HG02623 (cell line): ENCODE data around the gene SLC40A1.
"Not testable (repeated sequence)": the region's sequence is repeated elsewhere in the genome, so short reads cannot be mapped to it uniquely, and the experiment has no call there.

Source experiments
- ATAC-seq: cut with Tn5 transposase; IDR thresholded peaks from one replicate; pipeline ENCODE4 v1.9.1; 2021; ENCODE audit warnings: moderate library complexity; ENCODE audit not compliant: unreplicated experiment

SLC40A1 gene

DNA sequence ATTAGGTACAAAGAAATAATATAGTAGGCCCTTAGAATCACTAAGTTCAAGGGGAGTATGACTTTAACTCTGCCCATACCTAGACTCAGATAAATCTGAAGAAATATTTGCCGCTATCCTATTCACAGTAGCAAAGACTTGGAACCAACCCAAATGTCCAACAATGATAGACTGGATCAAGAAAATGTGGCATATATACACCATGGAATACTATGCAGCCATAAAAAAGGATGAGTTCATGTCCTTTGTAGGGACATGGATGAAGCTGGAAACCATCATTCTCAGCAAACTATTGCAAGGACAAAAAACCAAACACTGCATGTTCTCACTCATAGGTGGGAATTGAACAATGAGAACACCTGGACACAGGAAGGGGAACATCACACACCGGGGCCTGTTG is 21.1 kb upstream of the SLC40A1 start:
- not testable (repeated sequence) for ATAC-seq

DNA sequence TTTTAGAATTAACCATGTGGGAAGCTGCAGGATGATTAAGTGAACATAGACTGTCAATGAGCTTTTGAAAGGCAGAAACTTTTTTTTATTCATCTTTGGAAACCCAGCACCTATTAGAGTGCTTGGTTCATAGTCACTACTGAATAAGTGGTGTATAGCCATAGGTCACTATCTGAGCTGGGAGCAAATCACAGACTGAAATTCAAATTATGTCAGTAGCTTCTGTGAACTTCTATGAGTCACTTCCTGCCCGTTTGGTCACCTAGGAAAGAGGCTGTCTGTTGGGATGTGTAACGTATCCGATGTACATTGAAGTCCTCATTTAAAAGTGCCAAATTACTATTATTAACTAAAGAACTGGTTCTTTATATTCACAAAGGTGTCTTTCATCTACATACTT is 20.5 kb upstream of the SLC40A1 start:
- ATAC-seq = no peak

DNA sequence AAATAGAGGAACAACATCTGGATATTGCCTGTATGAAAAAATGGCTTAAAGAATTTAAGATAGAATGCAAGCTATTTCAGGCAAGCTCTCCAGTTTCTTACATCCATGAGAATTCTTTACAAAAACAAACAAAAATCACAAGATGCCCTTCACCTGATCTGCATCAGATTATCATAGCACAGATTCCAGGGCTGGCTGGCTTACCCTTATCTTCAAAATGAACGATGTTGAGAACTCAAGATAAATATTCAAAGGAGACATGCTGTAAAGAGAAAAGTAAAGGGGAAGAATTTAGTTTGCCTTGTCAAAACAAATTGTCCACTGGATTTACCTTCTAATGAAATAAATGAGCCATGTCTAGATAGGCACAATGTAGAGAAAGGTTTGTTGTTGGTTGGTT is 18.7 kb upstream of the SLC40A1 start:
- ATAC-seq = no peak

DNA sequence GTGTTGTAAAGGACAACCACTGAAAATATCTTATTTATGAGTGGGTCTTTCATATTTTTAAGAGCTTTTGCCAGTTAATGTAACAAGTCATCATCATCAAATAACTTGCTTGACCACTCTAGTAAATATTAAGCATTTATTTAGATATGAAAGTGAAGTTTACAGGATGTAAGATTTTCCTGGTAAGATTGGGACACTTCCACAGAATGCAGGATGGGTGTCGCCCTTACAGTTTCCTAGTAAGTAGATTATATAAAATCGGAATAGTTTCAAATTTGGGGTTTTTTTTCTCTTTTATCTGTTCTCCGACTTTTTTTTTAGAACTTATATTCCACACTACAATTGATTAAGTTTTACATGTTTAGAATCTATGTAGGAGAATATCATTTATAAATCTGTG is 14.8 kb upstream of the SLC40A1 start:
- ATAC-seq = no peak

DNA sequence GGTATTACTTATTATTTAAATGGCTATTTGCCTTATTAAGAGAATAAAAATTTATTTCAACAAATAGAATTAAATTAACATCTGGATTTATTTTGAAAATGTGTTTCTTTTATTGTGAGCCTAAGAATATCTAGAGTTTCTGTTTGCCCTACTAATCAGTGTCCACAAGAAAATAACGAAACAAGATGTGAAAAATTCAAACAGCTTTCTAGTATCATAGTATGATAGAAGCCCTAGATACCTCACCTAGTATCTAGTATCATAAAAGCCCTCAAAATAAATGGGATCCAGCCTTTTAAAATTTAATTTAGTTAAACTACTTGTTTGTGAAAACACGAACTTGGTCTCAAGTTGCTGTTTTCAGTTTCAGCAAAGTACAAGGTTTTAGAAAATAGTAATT is 13.7 kb upstream of the SLC40A1 start:
- no peak for ATAC-seq

DNA sequence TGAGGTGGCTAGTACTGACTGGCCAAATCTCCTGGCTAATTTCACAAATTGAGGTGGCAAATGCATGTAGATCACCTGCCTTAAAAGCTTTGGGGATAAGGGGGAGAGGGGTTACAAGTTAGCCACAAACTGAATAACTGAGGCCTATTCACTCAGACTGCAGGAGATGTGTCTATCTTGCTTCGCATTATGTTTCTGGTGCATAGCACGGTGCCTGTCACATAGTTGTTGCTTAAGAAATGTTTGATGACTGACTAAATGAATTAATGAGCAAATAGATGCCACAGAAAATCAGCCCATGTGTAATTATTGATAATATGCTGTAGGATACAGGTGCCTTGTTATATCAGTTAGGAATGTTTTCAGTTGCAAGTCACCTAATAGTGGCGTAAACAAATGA is 12.5 kb upstream of the SLC40A1 start:
- ATAC-seq = no peak

DNA sequence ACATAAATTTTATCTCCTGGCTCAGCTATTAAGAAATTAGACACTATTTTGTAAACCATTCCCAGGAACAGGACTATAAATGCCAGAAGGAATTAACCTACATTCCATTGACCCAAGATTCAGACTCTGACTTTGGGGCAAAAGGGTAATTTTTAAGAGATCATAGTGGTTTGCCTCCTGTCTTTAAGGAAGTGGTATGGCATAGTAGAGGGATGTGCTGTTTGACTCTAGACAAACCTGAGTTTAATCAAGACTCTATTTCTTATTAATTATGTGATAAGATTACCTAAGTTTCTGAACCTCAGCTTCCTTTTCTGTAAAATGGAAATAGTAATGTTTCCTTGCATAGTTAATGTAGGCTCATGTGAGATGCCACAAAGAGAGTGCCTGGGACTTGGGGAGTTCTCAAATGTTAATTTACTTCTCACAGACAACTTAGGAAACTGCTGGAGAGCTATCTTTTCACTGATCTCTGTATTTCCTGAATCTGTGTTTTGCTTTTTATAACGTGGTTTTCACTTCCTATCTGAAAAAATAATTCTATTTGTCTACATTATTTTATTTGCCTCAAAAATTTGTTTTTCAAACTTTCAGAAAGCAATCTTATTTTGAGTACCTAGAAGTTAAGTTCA is 11.9 kb upstream of the SLC40A1 start:
- ATAC-seq = no peak

DNA sequence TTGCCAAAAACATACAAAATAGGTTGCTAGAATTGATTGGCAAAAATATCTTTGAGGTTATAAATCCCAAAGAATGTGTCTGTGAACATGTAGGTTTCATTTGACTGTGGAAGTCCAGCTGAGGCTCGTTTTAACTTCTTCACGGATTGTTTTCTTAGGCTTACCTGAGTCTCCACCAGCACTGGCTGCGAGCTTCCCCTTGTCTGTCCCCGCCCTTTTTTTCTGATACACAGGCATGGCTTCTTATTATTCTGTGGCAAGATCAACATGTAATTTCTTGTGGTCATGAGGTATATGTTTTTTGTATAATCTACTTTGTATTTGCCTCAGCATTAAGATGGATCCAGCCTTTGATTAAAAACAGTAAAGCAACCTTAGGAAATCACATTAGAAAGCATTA is 7.2 kb upstream of the SLC40A1 start:
- no peak for ATAC-seq

DNA sequence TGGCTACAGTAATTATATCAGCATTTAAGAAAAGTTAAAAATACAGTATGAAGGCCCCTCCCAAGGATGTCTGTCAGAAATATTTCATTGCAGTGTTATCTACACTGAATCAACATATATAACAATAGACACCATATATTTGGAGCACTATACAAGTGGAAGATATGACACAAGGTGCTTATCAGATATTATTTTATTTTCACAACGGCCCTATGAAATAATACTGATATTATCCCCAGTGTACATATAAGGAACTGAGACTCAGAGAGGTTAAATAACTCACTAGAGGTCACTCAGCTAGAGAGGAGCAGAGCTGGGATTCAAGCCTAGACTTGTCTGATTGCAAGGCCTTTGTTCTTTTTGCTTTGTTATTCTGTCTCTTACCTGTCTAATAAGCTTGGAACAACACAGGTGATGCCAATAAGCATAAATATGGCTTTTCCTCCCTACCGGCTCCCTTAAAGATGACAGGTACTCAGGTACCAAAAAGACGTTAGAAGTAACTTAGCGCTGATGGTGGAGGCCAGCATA is 4.7 kb upstream of the SLC40A1 start:
- no peak for ATAC-seq

DNA sequence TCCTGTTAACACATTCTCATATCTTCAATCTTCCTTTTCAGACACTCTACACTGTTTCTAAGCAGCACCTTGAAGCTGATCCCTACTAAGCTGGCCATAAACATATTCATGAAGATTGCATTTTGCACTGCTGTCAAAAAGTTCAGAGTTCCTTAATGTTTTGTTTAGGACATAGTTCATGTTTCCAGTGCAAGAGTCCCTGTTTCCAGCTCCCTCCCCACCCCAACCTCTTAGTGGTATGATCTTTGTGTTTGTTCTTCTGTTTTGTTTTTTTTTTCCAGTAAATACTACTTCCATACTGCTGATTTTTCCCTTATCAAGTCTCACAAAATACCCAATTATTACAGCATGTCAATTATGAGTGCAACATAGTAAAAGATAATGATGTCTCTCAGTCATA is 4.1 kb upstream of the SLC40A1 start:
- ATAC-seq = no peak

DNA sequence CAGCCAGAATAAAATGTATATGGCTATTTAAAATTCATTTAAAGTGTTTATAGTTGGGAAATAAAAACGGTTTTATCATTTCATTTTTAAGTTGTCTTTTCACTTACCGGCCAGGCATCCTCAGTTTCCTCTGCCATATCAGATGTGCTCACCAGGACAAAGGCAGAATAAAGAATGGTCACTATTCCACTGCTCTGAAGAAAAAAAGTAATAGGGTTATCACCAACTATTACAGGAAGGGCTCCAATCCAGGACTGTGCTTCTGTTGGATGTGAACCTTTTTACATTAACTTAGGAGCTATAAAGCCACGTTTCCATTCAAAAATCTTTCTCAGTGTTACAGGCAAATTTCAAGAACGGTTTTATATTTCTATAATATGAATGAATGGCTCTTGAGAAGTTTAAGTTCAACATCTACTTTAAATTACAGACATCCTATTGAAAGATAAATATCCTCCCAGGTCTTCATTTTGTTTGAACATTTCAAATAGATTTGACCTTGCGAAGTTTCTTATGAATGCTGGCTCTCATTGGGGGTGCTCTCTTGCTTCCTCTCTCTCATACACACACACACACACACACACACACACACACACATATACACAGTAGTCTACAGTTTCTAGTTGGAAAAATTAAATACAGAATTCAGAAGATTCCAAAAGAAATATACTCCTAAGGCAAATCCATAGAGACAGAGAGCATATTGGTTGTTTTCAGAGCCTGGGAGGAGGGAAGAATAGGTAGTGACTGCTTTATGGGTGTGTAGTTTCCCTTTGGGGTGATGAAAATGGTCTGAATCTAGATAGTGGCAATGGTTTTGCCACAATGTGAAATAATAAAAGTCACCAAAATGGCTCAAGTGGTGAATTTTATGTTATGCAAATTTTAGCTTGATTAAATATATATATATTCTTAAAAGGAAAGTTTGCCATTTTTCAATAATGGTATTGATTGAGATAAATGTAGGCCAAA is 2.9 kb upstream of the SLC40A1 start:
- no peak for ATAC-seq

DNA sequence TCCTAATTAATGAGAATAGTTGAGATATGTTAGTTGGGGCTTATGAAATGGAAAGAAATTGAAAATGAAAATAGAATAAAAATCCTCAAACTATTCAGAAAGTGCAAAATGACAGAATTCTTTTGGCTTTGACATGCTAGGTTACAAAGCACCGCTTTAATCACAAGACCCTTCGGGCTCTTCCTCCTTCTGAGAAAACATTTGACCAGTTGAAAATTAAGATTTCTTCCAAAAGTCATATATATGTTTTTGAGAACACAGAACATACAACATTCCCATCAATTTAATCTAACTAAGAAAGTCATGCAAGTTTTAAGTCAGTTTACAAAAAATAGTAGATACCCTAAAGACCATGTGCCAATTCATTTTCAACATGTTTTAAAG is 2.2 kb upstream of the SLC40A1 start:
- ATAC-seq = no peak

DNA sequence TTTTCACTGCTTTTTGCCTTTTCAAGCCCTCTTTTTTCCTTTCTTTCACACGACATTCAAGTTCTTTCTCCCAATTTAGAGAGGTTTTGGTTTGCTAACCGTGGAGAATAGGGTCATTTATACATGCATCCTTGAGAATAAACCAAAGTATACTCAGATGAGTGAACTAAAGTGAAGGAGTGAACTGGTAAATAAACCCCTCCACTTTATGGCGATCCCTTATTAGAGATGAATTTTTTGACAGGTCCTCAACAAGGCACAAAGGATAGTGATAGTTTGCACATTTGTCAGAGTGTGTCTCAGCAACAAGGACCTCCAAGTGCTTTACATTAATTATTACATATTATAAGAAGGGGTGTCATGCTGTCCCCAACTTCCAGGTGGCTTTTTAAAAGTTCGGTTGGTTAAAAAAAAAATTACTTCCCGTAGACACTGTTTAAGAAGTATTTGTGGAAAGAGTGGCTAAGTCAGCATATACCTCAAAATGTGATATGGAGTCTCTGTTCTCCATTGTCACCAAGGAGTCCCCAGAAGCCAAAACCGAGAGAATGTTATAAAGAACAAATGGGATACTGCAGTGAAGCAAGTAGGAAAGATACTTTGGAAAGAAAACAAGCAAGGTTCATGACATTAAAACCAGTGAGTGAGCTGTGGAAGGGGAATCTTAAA is 1.7 kb upstream of the SLC40A1 start:
- no peak for ATAC-seq

DNA sequence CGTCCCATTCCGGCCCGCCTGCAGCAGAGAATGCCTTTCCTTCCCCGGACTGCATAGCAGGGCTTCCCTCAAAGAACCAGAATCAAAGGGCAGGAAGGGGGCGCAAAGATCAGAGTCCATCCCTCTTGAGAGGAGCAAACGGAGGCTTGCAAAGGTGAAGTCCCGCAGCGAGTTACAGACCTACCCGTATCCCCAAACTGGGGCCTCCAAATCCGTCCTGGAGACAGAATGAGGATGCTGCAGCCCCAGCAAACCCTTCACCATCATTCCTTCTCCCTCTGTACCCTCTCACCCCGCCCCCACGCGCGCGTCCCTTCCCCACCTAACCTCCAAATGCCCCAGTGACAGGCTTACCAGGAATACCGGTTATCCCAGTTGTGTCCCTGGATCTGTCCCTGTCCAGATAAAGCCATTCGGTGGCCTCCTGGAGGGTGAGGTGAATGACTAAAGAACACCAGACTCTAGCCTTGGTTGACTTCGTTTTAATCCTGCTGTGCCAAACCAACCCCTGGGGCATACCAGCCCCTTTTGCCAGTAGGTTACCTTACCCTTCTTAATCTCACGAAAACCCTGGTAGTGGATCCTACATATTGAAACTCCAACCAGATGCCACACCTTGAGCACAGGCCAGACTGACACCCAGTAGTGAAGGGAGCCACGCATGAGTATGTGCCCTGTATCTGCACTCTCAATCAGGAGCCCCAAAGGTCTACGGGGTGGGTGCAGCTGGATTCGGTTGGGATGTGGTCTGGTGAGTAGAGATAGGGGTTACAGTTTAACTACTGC is 961 bp upstream of the SLC40A1 start:
- no peak for ATAC-seq

DNA sequence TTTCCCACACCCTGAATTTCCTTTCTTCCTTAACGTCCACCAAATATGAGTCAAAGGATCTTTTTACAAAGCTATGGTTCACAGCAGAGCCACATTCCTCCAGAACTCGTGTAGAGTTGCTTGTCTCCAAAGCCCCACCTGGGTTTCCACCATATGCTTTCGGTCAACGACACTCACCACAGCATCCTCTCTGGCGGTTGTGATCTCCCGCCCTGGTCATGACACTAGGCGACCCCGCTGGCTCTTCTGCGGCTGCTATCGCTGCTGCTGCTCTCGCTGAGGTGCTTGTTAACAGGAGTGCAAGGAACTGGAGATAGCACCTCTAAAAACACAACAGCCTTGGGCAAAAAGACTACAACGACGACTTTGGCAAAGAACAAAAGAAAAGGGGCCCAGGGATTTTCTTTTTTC is 340 bp downstream of the SLC40A1 start:
- no peak for ATAC-seq

DNA sequence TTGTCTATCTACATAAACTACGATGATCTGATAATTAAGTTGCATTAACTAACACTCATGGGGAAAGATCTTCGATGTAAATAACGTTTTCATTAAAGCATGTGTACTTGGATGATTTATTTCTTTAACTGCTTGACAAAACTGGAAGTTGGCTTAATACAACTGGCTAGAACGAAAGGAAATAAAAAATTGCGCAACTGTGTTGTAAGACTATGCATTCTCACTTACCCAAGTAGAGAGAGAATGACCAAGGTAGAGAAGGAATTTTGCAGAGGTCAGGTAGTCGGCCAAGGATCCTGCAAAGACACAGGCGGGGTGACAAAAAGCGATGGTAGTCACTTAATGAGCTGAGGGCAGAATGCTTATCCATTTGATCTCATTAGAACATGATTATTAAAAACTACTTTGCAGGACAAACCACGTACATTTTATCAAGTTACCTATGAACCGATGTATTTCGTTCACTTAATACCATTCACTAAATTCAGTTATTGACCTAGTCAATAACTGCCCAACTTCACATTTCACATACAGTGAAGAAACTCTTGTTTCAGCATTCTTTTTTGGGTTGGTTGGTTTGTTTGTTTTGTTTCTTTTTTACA is 900 bp downstream of the SLC40A1 start:
- no peak for ATAC-seq

DNA sequence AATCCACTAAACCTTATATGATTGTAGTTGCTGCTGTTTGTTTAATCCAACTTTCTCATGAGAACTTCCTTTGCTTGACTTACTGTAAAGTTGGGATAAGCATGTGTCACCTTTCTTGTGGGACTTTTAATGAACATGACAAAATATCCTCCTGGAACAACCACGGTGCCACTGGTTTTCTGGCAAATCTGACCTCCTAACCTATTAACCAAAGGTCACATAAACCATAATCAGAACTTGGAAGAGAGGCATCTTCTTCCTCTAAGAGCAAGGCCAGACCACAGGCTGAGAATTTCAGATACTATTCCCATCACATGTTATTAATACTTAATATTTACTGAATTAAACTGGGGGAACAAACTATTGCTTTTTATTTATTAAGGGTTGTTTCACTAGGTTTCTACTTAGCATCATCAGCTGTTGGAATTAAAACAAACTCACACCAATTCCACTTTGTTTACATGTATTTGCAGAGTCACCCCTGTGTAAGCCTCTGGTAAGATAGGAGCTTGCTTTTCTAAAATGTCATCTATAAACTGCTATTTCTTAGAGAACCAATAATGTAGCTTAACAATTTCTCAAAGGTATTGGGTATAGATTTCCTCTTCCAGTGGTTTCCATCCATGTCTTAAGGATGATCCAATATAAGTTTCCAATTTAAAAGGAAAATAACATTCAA is 2.2 kb downstream of the SLC40A1 start:
- ATAC-seq = no peak

DNA sequence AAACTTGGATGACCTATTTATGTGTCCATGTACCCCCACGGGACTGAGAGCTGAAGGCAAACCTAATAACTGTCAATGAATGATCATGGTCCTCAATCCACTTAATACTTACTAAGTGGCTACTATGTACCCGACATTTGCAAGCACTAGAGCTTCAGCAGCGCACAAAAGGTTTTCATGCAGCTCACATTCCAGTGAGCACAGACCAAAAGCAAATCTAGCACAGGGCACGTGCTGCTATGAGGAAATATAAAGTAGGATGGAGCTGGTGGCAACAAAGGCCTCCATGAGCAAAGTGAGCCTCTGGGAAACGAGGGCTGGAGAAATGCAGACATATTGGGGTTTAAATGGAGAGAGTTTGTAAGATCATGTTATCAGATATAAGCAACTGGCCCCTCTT is 3.5 kb downstream of the SLC40A1 start:
- ATAC-seq = no peak

DNA sequence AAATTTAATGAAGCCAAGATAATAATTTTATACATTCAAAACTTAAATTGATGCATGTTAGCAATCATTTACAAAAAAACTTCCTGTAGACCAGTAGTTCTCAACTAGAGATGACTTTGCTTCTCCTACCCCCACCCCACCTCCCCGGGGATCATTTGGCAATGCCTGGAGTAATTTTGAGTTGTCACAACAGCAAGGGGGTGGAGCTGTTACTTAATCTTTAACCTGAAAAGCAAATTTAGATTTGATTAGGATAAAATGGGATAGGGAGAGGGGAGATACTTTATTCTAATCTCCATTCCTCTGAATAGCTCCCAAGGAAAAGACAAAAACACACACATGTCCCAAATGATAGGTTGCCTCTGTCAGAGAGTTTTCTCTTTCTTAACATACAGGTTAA is 4.2 kb downstream of the SLC40A1 start:
- no peak for ATAC-seq
